ENCODE results near the gene MTHFD1. TPM values are rescaled to one million over a fixed set of nuclear protein-coding genes. Genes with fewer than 3 reads are reported as not detected.

Gene MTHFD1
- total RNA-seq, 2 donors from 2014 or later = 30.5 to 42.8 TPM

- Histone ChIP-seq H3K9me3 (no peaks in the 10 kb centered on the region), H3K27ac (no peak overlapping the region), H3K27me3 (no peaks in the 10 kb centered on the region), H3K4me1 (no peaks in the 10 kb centered on the region), H3K36me3 (peaks cover 13% of the 10 kb centered on the region), H3K4me3 (no peak overlapping the region)
- TF ChIP-seq, protein P1, sequence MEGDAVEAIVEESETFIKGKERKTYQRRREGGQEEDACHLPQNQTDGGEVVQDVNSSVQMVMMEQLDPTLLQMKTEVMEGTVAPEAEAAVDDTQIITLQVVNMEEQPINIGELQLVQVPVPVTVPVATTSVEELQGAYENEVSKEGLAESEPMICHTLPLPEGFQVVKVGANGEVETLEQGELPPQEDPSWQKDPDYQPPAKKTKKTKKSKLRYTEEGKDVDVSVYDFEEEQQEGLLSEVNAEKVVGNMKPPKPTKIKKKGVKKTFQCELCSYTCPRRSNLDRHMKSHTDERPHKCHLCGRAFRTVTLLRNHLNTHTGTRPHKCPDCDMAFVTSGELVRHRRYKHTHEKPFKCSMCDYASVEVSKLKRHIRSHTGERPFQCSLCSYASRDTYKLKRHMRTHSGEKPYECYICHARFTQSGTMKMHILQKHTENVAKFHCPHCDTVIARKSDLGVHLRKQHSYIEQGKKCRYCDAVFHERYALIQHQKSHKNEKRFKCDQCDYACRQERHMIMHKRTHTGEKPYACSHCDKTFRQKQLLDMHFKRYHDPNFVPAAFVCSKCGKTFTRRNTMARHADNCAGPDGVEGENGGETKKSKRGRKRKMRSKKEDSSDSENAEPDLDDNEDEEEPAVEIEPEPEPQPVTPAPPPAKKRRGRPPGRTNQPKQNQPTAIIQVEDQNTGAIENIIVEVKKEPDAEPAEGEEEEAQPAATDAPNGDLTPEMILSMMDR (IDR thresholded peaks at IDR 0.05) = no peak
- no peak for DNase-seq (ENCODE audit: low spot score)
Observed at GRCh38 chr14:64411001-64411400, 22.8 kb downstream of the MTHFD1 start.

- no peak overlapping the region for H3K4me3 ChIP-seq
- TF ChIP-seq, protein P1 (IDR thresholded peaks at IDR 0.05) = no peak
- no peaks in the 10 kb centered on the region for H3K27me3 ChIP-seq
- H3K4me1 ChIP-seq = no peaks in the 10 kb centered on the region
- no peaks in the 10 kb centered on the region for H3K9me3 ChIP-seq
- H3K36me3 ChIP-seq = peaks cover 23% of the 10 kb centered on the region
- H3K27ac ChIP-seq = no peak overlapping the region
- no peak for DNase-seq (ENCODE audit: low spot score)
Observed at GRCh38 chr14:64412237-64412636, 24.1 kb downstream of the MTHFD1 start.

DNA sequence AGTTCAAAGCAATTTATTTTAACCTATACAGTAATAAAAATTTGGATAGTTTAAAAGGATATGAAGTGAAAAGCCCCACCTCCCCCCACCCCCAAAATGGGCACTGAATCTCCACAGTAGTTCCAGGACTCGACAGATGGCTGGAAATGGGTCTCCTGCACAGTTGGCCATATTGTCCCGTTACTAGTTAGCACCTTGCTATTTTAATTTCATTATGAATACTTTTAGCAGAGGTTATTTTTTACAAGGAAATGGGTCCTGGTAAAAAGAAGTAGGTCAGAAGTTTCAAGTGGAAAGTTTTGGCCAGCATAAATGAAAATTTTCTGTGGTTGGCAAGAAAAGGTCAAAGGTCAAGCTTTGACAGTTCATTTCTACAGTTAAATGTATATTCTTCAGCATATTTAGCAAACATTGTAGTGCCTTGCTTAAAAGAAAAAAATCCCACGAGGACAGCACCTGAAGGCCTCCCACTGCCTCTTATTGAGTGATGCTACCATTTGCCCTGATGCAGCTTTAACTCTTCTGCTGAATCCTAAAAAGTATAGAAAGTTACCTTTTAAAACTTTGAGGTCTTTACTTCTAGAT is 28.3 kb downstream of the MTHFD1 start:
- peaks cover 56% of the 10 kb centered on the region for H3K36me3 ChIP-seq

DNA sequence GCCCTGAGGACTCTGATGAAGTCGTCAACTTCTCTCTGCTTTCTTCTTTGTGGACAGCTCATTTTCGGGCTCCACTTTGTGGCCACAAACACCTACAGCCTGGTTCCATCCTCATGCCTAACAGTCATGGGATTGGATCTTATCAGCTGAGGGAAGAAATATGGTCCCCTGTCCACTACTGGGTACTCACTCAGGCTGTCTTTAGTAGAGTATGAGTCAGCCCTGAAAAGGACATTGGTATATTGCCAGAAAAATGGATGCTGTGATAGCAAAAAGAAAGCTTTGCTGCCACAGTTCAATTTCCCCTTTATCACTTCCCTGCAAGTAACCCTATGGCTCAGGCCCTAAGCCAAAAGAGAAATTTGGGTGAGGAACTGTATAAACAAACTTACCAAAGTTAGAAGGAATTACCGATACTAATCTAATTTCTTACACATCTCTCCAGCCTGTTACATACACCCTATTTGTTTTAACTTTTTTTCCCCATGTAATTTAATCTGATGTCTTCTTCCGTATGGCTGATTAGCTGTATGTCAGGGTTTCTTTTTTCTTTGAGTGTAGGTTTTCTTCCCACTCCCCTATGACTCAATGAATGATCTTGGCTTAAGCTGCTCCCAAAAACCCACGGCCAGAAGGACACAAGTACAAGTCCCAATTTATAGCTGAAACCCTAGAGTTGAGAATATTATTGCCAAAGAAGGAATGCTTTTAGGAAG is 29.1 kb downstream of the MTHFD1 start:
- DNase-seq (ENCODE audit: low spot score) = no peak
- Histone ChIP-seq H3K9me3 (no peaks in the 10 kb centered on the region), H3K36me3 (peaks cover 57% of the 10 kb centered on the region), H3K27ac (no peak overlapping the region), H3K4me3 (no peak overlapping the region), H3K4me1 (no peaks in the 10 kb centered on the region), H3K27me3 (no peaks in the 10 kb centered on the region)
- TF ChIP-seq, protein P1 (IDR thresholded peaks at IDR 0.05) = no peak

More for the DNA sequence above, 28.3 kb downstream of the MTHFD1 start:
- TF ChIP-seq, protein P1 (IDR thresholded peaks at IDR 0.05) = no peak
- no peaks in the 10 kb centered on the region for H3K9me3 ChIP-seq
- no peaks in the 10 kb centered on the region for H3K27me3 ChIP-seq
- H3K27ac ChIP-seq = no peak overlapping the region
- no peak overlapping the region for H3K4me3 ChIP-seq
- no peaks in the 10 kb centered on the region for H3K4me1 ChIP-seq
- no peak for DNase-seq (ENCODE audit: low spot score)

DNA sequence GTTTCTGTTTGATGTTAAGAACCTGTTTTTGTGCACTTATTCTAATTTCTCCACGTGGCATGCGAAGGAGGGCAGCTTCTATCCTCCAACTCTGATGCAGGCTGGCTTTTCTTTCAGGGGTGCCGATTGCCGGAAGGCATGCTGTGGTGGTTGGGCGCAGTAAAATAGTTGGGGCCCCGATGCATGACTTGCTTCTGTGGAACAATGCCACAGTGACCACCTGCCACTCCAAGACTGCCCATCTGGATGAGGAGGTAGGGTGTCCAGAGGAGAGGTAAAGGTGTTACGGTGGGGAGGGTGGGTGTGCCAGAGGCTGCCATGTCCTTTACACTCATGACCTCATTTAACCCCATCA is 29.6 kb downstream of the MTHFD1 start:
- no peak for DNase-seq (ENCODE audit: low spot score)
- no peak overlapping the region for H3K27ac ChIP-seq
- H3K36me3 ChIP-seq = peaks cover 60% of the 10 kb centered on the region
- TF ChIP-seq, protein P1 (IDR thresholded peaks at IDR 0.05) = no peak
- H3K9me3 ChIP-seq = no peaks in the 10 kb centered on the region
- H3K27me3 ChIP-seq = no peaks in the 10 kb centered on the region
- no peaks in the 10 kb centered on the region for H3K4me1 ChIP-seq
- no peak overlapping the region for H3K4me3 ChIP-seq
